B cell (primary cell): ENCODE measurements around the gene BLOC1S1. TPM values are rescaled to one million over a fixed set of nuclear protein-coding genes. Genes with fewer than 3 reads are reported as not detected.

Experiments
- ATAC-seq: fragments of 200-7000 bp; cut with Tn5 transposase; one replicate; pipeline ENCODE4 v1.10.0; 2021; ENCODE audit warnings: low read depth, mild to moderate bottlenecking, moderate number of reproducible peaks, moderate library complexity
- CTCF ChIA-PET: fragments of 350-600 bp; sonication (Branson Sonifier 250); formaldehyde crosslinking; loops from one replicate; lab custom pipeline; 2021; ENCODE audit warnings: antibody characterized with exemption, inconsistent platforms; lab: Charles Lee
- POLR2A ChIA-PET: fragments of 350-600 bp; sonication (Branson Sonifier 250); formaldehyde crosslinking; loops from one replicate; lab custom pipeline; 2021; ENCODE audit warnings: antibody characterized with exemption; lab: Charles Lee
- DNase-seq: peaks from one replicate; pipeline ENCODE4 v3.0.0; 2013
- H2AFZ ChIP-seq: 2 replicates; pipeline ENCODE4 v1.6.1; 2012; ENCODE audit warnings: mild to moderate bottlenecking, low read depth, low read length; ENCODE audit not compliant: insufficient read depth, poor library complexity, severe bottlenecking
- H3K27ac ChIP-seq, 2 donors: 1 replicate in 1 of 2; 2 replicates in 1 of 2; pipeline ENCODE4 v1.5.1; 2012 to 2013; ENCODE audit warnings: low read length in 2 of 2, mild to moderate bottlenecking in 2 of 2, moderate library complexity in 1 of 2
- H3K27me3 ChIP-seq, 4 experiments: fragments of 200-600 bp in 1 of 4; sonication (generic) in 1 of 4; replicated peaks in 1 of 4; 1 replicate in 2 of 4; 2 replicates in 2 of 4; pipeline versions ENCODE4 v1.6.1 to v1.7.0; 2013 to 2016; ENCODE audit warnings: low read length in 3 of 4, mild to moderate bottlenecking in 2 of 4, mixed read lengths in 1 of 4, moderate library complexity in 1 of 4; ENCODE audit not compliant: insufficient read depth in 4 of 4, control insufficient read depth in 3 of 4; ENCODE audit errors: control extremely low read depth in 1 of 4
- H3K36me3 ChIP-seq, 2 experiments: replicated peaks in 1 of 2; 1 replicate in 1 of 2; 2 replicates in 1 of 2; pipeline versions ENCODE4 v1.6.1 to v1.7.1; 2013; ENCODE audit warnings: low read length in 1 of 2; ENCODE audit not compliant: insufficient read depth in 2 of 2, control insufficient read depth in 1 of 2; ENCODE audit errors: control extremely low read depth in 1 of 2, extremely low read depth in 1 of 2
- H3K4me1 ChIP-seq, 2 donors: fragments of 200-600 bp in 1 of 2; sonication (generic) in 1 of 2; 1 replicate in 1 of 2; 2 replicates in 1 of 2; pipeline versions ENCODE4 v1.5.1 to v1.6.1; 2013 to 2017; ENCODE audit warnings: low read length in 2 of 2; ENCODE audit not compliant: control insufficient read depth in 2 of 2, insufficient read depth in 2 of 2
- H3K4me2 ChIP-seq: replicated peaks from 2 replicates; pipeline ENCODE3; 2012; ENCODE audit warnings: mild to moderate bottlenecking, low read depth, low read length; ENCODE audit not compliant: poor library complexity, severe bottlenecking
- H3K4me3 ChIP-seq, 5 experiments: fragments of 200-600 bp in 1 of 5; sonication (generic) in 1 of 5; 1 replicate in 3 of 5; 2 replicates in 2 of 5; pipeline versions ENCODE4 v1.5.1 to v1.7.0; 2011 to 2016; ENCODE audit warnings: low read length in 4 of 5, mild to moderate bottlenecking in 4 of 5, low read depth in 2 of 5, control low read depth in 1 of 5, moderate library complexity in 1 of 5; ENCODE audit not compliant: insufficient read depth in 1 of 5; ENCODE audit errors: control extremely low read depth in 1 of 5, extremely low read depth in 1 of 5
- H3K79me2 ChIP-seq: fragments of 200-600 bp; sonication (generic); one replicate; pipeline ENCODE4 v1.6.0; 2016; ENCODE audit warnings: low read length; ENCODE audit not compliant: control insufficient read depth, insufficient read depth
- H3K9ac ChIP-seq: fragments of 200-600 bp; sonication (generic); 2 replicates; pipeline ENCODE4 v1.6.1; 2017; ENCODE audit warnings: mild to moderate bottlenecking, low read length, moderate library complexity
- H3K9me3 ChIP-seq, 3 donors: one replicate each; pipeline versions ENCODE4 v1.6.1 to v1.7.1; 2013; ENCODE audit warnings: low read length in 2 of 3; ENCODE audit not compliant: control insufficient read depth in 2 of 3, insufficient read depth in 1 of 3; ENCODE audit errors: control extremely low read depth in 1 of 3
- H4K20me1 ChIP-seq: 2 replicates; pipeline ENCODE4 v1.6.0; 2012; ENCODE audit warnings: mild to moderate bottlenecking, low read length; ENCODE audit not compliant: insufficient read depth, control insufficient read depth, poor library complexity, severe bottlenecking
- H3K27ac Mint-ChIP-seq: one replicate; pipeline ENCODE4 v1.8.0; 2021; ENCODE audit warnings: mixed read lengths
- H3K27me3 Mint-ChIP-seq: one replicate; pipeline ENCODE4 v1.8.0; 2021; ENCODE audit warnings: mixed read lengths
- H3K4me1 Mint-ChIP-seq: one replicate; pipeline ENCODE4 v1.8.0; 2021; ENCODE audit warnings: mixed read lengths
- H3K4me3 Mint-ChIP-seq: one replicate; pipeline ENCODE4 v1.8.0; 2021; ENCODE audit warnings: mixed read lengths
- H3K9me3 Mint-ChIP-seq: one replicate; pipeline ENCODE4 v1.8.0; 2022; ENCODE audit warnings: mixed read lengths; ENCODE audit not compliant: insufficient read depth
- CTCF ChIP-seq: fragments of 200-600 bp; IDR thresholded peaks from one replicate; pipeline ENCODE4 v1.8.0; 2022; ENCODE audit warnings: antibody characterized with exemption, mild to moderate bottlenecking
- EZH2 ChIP-seq: IDR thresholded peaks from 2 replicates; pipeline ENCODE4 v1.6.1; 2012; ENCODE audit warnings: borderline replicate concordance, low read depth, mild to moderate bottlenecking, moderate library complexity, low read length; ENCODE audit not compliant: insufficient read depth, poor library complexity, severe bottlenecking
- WGBS: methylation state at CpG from one replicate; pipeline ENCODE4 v1.1.5; 2013; ENCODE audit warnings: missing lambda C conversion rate; ENCODE audit not compliant: insufficient coverage; 5-methylcytosine and 5-hydroxymethylcytosine counted together
- intact Hi-C: fragments of 100-400 bp; cut with micrococcal nuclease; formaldehyde crosslinking; loops from one replicate; pipeline ENCODE4 v1.10.0; 2022
- polyA plus RNA-seq: library from polyadenylated mRNA; depleted of rRNA; stranded (reverse); fragments of >200 nt; gene quantifications from 2 replicates; pipeline ENCODE4 v1.2.3, GENCODE V29; 2012
- total RNA-seq, 2 donors: library from RNA; stranded (reverse); fragments of 120-200 nt in 1 of 2; gene quantifications; 1 replicate in 1 of 2; 2 replicates in 1 of 2; pipeline versions ENCODE4 v1.2.3 to v1.2.4, GENCODE V29; 2013 to 2022

Gene BLOC1S1
- total and polyA plus RNA-seq, 2 donors (not counting 1 experiment from before 2014, with no cell fraction given), result 71.1 to 229 TPM

- no peaks in the 10 kb centered on the region for H3K9me3 Mint-ChIP-seq
- no peak overlapping the region for H3K4me3 Mint-ChIP-seq
- Histone ChIP-seq H3K27ac (no peak overlapping the region), H3K79me2 (no peaks in the 10 kb centered on the region), H4K20me1 (no peaks in the 10 kb centered on the region), H3K4me2 (no peak overlapping the region), H3K4me3 (no peak overlapping the region), H2AFZ (no peak overlapping the region), H3K9me3 (no peaks in the 10 kb centered on the region), H3K36me3 (no peaks in the 10 kb centered on the region), H3K9ac (no peak overlapping the region), H3K27me3 (no peaks in the 10 kb centered on the region), H3K4me1 (peaks cover 29 to 43% of the 10 kb centered on the region in 2 donors)
- ChIA-PET POLR2A (no interaction called here), CTCF (no interaction called here)
- WGBS, result 96% methylated on average over 17 of the region's 20 CpGs
- ATAC-seq, result no peak
- no peak for DNase-seq
- H3K27ac Mint-ChIP-seq, result no peak overlapping the region
- intact Hi-C loops, result no loop called here
- TF ChIP-seq EZH2, result no peak
- TF ChIP-seq CTCF, result no peak
- peaks cover 37% of the 10 kb centered on the region for H3K4me1 Mint-ChIP-seq
- no peaks in the 10 kb centered on the region for H3K27me3 Mint-ChIP-seq
Observed at GRCh38 chr12:55684761-55685370, 31.0 kb upstream of the BLOC1S1 start.

- H3K27me3 ChIP-seq, result no peaks in the 10 kb centered on the region
- H3K4me1 Mint-ChIP-seq, result peaks cover 37% of the 10 kb centered on the region
- DNase-seq, result no peak
- H3K27ac Mint-ChIP-seq, result no peak overlapping the region
- no peak overlapping the region for H3K4me3 ChIP-seq
- H3K79me2 ChIP-seq, result no peaks in the 10 kb centered on the region
- H2AFZ ChIP-seq, result no peak overlapping the region
- WGBS, result 93% methylated on average over 5 of the region's 5 CpGs
- no peak for ATAC-seq
- no peak overlapping the region for H3K4me2 ChIP-seq
- no peaks in the 10 kb centered on the region for H3K27me3 Mint-ChIP-seq
- H3K9me3 ChIP-seq, result no peaks in the 10 kb centered on the region
- no peaks in the 10 kb centered on the region for H4K20me1 ChIP-seq
- CTCF ChIA-PET, result no interaction called here
- H3K9me3 Mint-ChIP-seq, result no peaks in the 10 kb centered on the region
- peaks cover 29 to 43% of the 10 kb centered on the region in 2 donors for H3K4me1 ChIP-seq
- POLR2A ChIA-PET, result no interaction called here
- H3K36me3 ChIP-seq, result no peaks in the 10 kb centered on the region
- H3K9ac ChIP-seq, result no peak overlapping the region
- intact Hi-C loops, result no loop called here
- TF ChIP-seq CTCF (no peak), EZH2 (no peak)
- no peak overlapping the region for H3K27ac ChIP-seq
- no peak overlapping the region for H3K4me3 Mint-ChIP-seq
Observed at GRCh38 chr12:55685671-55686070, 30.2 kb upstream of the BLOC1S1 start.
